Uterus (tissue), 2 donors: ENCODE measurements around the gene ZNF234.

Experiments
- POLR2A ChIP-seq, 2 donors: fragments of 450-650 bp; IDR thresholded peaks; one replicate each; pipeline ENCODE4 v1.6.1; 2016; ENCODE audit warnings: antibody characterized with exemption in 2 of 2, mild to moderate bottlenecking in 1 of 2, moderate library complexity in 1 of 2
- TF ChIP-seq, protein P1 (sequence below), 4 experiments: fragments of 200-600 bp in 2 of 4; fragments of 450-650 bp in 2 of 4; sonication (generic) in 2 of 4; IDR thresholded peaks; one replicate each; pipeline ENCODE4 v1.5.1; 2016 to 2019; ENCODE audit warnings: antibody characterized with exemption in 4 of 4, mild to moderate bottlenecking in 2 of 4, moderate library complexity in 1 of 4

GRCh38 chr19:44196772-44197171 lies 55.4 kb downstream of the ZNF234 start:
- TF ChIP-seq, protein P1, sequence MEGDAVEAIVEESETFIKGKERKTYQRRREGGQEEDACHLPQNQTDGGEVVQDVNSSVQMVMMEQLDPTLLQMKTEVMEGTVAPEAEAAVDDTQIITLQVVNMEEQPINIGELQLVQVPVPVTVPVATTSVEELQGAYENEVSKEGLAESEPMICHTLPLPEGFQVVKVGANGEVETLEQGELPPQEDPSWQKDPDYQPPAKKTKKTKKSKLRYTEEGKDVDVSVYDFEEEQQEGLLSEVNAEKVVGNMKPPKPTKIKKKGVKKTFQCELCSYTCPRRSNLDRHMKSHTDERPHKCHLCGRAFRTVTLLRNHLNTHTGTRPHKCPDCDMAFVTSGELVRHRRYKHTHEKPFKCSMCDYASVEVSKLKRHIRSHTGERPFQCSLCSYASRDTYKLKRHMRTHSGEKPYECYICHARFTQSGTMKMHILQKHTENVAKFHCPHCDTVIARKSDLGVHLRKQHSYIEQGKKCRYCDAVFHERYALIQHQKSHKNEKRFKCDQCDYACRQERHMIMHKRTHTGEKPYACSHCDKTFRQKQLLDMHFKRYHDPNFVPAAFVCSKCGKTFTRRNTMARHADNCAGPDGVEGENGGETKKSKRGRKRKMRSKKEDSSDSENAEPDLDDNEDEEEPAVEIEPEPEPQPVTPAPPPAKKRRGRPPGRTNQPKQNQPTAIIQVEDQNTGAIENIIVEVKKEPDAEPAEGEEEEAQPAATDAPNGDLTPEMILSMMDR (IDR thresholded peaks at IDR 0.05) = no peak
- TF ChIP-seq POLR2A (IDR thresholded peaks at IDR 0.05) = no peak
